Peyer's patch (tissue), 4 donors: ENCODE results near the gene PIP5K1A.

ENCODE experiments used
- CTCF ChIP-seq, 6 experiments: fragments of 450-650 bp in 4 of 6; fragments of 200-600 bp in 2 of 6; sonication (generic) in 1 of 6; IDR thresholded peaks; one replicate each; pipeline ENCODE4 v1.5.1; 2017 to 2019; ENCODE audit warnings: antibody characterized with exemption in 6 of 6, mild to moderate bottlenecking in 3 of 6, moderate library complexity in 1 of 6
- POLR2A ChIP-seq, 2 donors: fragments of 450-650 bp; IDR thresholded peaks; one replicate each; pipeline ENCODE4 v1.5.1; 2017; ENCODE audit warnings: antibody characterized with exemption in 2 of 2, mild to moderate bottlenecking in 2 of 2, moderate library complexity in 2 of 2

DNA sequence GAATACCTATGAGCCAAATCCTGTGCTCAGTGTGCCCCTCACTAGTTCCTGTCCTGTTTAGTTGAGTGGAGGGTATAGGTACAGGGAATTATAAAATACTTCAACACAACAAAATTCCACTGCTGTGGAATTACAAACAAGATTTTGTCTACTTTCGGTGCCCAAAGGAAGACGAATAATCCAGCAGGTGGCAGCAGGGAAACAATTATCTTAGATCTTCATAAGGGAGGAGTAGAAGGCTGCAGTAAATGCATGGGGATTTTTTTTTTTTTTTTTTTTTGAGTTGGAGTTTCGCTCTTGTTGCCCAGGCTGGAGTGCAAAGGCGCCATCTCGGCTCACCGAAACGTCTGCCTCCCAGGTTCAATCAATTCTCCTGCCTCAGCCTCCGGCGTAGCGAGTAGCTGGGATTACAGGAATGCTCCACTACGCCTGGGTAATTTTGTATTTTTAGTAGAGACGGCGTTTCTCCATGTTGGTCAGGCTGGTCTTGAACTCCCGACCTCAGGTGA is 2.0 kb upstream of the PIP5K1A start:
- no peak for TF ChIP-seq POLR2A (IDR thresholded peaks at IDR 0.05)
- TF ChIP-seq CTCF (IDR thresholded peaks at IDR 0.05): peak in 5 of 6 experiments; percentile 52 to 84 (median 78)
